ENCODE results near the gene PTGR2.

Gene PTGR2

GRCh38 chr14:73843296-73843695 lies 8.3 kb upstream of the PTGR2 start:
- TF ChIP-seq, protein P1, sequence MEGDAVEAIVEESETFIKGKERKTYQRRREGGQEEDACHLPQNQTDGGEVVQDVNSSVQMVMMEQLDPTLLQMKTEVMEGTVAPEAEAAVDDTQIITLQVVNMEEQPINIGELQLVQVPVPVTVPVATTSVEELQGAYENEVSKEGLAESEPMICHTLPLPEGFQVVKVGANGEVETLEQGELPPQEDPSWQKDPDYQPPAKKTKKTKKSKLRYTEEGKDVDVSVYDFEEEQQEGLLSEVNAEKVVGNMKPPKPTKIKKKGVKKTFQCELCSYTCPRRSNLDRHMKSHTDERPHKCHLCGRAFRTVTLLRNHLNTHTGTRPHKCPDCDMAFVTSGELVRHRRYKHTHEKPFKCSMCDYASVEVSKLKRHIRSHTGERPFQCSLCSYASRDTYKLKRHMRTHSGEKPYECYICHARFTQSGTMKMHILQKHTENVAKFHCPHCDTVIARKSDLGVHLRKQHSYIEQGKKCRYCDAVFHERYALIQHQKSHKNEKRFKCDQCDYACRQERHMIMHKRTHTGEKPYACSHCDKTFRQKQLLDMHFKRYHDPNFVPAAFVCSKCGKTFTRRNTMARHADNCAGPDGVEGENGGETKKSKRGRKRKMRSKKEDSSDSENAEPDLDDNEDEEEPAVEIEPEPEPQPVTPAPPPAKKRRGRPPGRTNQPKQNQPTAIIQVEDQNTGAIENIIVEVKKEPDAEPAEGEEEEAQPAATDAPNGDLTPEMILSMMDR (IDR thresholded peaks at IDR 0.05; ENCODE audit: control insufficient read depth, extremely low read depth, insufficient read depth): no peak
- no peak overlapping the region for H3K4me3 ChIP-seq (ENCODE audit: low read depth, low read length)
- DNase-seq (ENCODE audit: low read depth): no peak

- no peak overlapping the region for H3K4me3 ChIP-seq (ENCODE audit: low read depth, low read length)
- no peak for DNase-seq (ENCODE audit: low read depth)
- TF ChIP-seq, protein P1 (IDR thresholded peaks at IDR 0.05; ENCODE audit: control insufficient read depth, extremely low read depth, insufficient read depth): no peak
Observed at GRCh38 chr14:73846947-73847346, 4.7 kb upstream of the PTGR2 start.

DNA sequence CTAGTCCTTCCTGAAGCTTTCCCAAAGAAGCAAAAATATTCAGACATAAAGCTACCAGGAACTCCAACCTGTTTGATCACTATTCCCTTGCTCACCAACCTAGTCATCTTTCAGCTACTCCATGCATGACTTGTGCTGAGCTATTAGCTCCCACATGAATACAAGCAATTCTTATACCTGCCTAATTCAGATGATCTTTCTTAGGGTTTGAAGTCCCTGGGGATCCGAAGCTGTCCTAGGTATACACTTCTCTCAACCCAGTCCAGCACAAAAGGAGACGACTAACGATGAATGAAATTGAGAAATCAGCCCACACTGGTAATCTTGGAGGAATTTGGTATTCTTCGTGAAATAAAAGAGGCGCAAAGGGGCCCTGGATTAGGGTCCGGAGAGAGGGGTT lies 631 bp upstream of the PTGR2 start:
- DNase-seq (ENCODE audit: low read depth): no peak
- TF ChIP-seq, protein P1 (IDR thresholded peaks at IDR 0.05; ENCODE audit: control insufficient read depth, extremely low read depth, insufficient read depth): no peak
- peak overlapping the region; percentile 79 for H3K4me3 ChIP-seq (ENCODE audit: low read depth, low read length)

GRCh38 chr14:73859145-73859544 lies 7.5 kb downstream of the PTGR2 start:
- H3K4me3 ChIP-seq (ENCODE audit: low read depth, low read length): no peak overlapping the region
- no peak for DNase-seq (ENCODE audit: low read depth)
- TF ChIP-seq, protein P1 (IDR thresholded peaks at IDR 0.05; ENCODE audit: control insufficient read depth, extremely low read depth, insufficient read depth): no peak

DNA sequence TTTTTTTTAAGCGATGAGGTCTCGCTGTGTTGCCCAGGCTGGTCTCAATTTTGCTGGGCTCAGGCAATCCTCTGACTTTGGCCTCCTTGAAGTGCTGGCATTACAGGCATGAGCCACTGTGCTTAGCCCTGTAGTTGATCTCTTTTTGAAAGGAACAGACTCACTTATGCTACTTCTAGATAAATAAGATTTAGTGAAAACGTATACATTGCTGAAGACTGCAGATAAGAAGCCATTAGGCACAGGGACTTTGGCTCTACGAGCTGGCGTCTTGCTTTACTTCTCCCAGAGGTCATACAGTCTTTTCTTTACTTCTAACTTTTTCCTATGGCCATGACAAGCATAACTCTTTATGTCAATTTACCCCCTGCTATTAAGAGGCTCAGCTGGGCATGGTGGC lies 9.4 kb downstream of the PTGR2 start:
- TF ChIP-seq, protein P1 (IDR thresholded peaks at IDR 0.05; ENCODE audit: control insufficient read depth, extremely low read depth, insufficient read depth): no peak
- DNase-seq (ENCODE audit: low read depth): no peak
- no peak overlapping the region for H3K4me3 ChIP-seq (ENCODE audit: low read depth, low read length)

DNA sequence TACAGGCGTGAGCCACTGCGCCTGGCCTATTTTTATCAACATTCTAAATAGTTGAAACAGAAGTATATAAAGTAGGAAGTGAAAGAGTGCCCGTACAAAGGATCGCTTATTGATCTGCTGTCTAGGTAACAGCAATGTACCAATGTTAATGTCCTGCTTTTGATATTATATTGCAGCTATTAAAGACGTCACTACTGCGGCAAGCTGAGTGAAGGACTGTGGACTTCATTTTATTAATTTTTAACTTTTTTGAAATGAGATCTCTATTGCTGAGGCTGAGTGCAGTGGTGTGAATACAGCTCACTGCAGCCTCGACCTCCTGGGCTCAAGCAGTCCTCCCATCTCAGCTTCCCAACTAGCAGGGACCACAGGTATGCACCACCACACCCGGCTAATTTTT lies 10.8 kb downstream of the PTGR2 start:
- no peak overlapping the region for H3K4me3 ChIP-seq (ENCODE audit: low read depth, low read length)
- TF ChIP-seq, protein P1 (IDR thresholded peaks at IDR 0.05; ENCODE audit: control insufficient read depth, extremely low read depth, insufficient read depth): no peak
- DNase-seq (ENCODE audit: low read depth): no peak

- H3K4me3 ChIP-seq (ENCODE audit: low read depth, low read length): no peak overlapping the region
- DNase-seq (ENCODE audit: low read depth): no peak
- TF ChIP-seq, protein P1 (IDR thresholded peaks at IDR 0.05; ENCODE audit: control insufficient read depth, extremely low read depth, insufficient read depth): no peak
Observed at GRCh38 chr14:73863209-73863608, 11.6 kb downstream of the PTGR2 start.

Measured in LNCaP clone FGC (cell line).